Lower lobe of right lung (tissue), 2 donors: ENCODE measurements around the gene FGFR2. TPM values are rescaled to one million over a fixed set of nuclear protein-coding genes. Genes with fewer than 3 reads are reported as not detected.

Source experiments
- ATAC-seq, 2 donors: fragments of 200-7000 bp; cut with Tn5 transposase; one replicate each; pipeline ENCODE4 v1.9.1; 2020 to 2022; ENCODE audit warnings: mild to moderate bottlenecking in 2 of 2, moderate library complexity in 2 of 2
- DNase-seq: peaks from one replicate; pipeline ENCODE4 v3.0.0-alpha.2; 2020
- H3K27ac ChIP-seq: fragments of 200-600 bp; one replicate; pipeline ENCODE4 v1.8.0; 2022
- H3K27me3 ChIP-seq: fragments of 200-600 bp; one replicate; pipeline ENCODE4 v1.8.0; 2022; ENCODE audit warnings: low read depth
- H3K36me3 ChIP-seq: fragments of 200-600 bp; one replicate; pipeline ENCODE4 v1.8.0; 2022; ENCODE audit warnings: mild to moderate bottlenecking
- H3K4me1 ChIP-seq: fragments of 200-600 bp; one replicate; pipeline ENCODE4 v1.8.0; 2022
- H3K4me3 ChIP-seq: fragments of 200-600 bp; one replicate; pipeline ENCODE4 v1.8.0; 2022; ENCODE audit warnings: mild to moderate bottlenecking
- H3K9me3 ChIP-seq: fragments of 200-600 bp; one replicate; pipeline ENCODE4 v1.8.0; 2022
- CTCF ChIP-seq: fragments of 200-600 bp; IDR thresholded peaks from one replicate; pipeline ENCODE4 v1.8.0; 2022; ENCODE audit warnings: antibody characterized with exemption, mild to moderate bottlenecking
- intact Hi-C: fragments of 100-400 bp; cut with DNase I; formaldehyde crosslinking; loops from one replicate; pipeline ENCODE4 v1.11.0; 2022
- total RNA-seq: library from RNA; stranded (reverse); fragmentation: NEBNext Ultra II Directional; extraction: Animal tissue kit (Norgen Biotek cat#: 25700); gene quantifications from one replicate; pipeline ENCODE4 v1.2.1, GENCODE V29; 2021
- donor health status: DM: no; HTN: yes; CAD: no; lungs with severe emphysema.

Gene FGFR2
- total RNA-seq, 1 donor from 2014 or later, result 59.2 TPM

- no peak for ATAC-seq
- no peak for DNase-seq
- H3K27me3 ChIP-seq, result no peaks in the 10 kb centered on the region
- no peak overlapping the region for H3K4me3 ChIP-seq
- intact Hi-C loops, result no loop called here
- no peak for TF ChIP-seq CTCF
- H3K4me1 ChIP-seq, result no peaks in the 10 kb centered on the region
- H3K27ac ChIP-seq, result no peak overlapping the region
- H3K36me3 ChIP-seq, result no peaks in the 10 kb centered on the region
- no peaks in the 10 kb centered on the region for H3K9me3 ChIP-seq
Measured at GRCh38 chr10:121627876-121628581, 29.8 kb upstream of the FGFR2 start.

GRCh38 chr10:121624836-121625486, 26.7 kb upstream of the FGFR2 start:
- no peak for TF ChIP-seq CTCF
- intact Hi-C loops, result no loop called here
- Histone ChIP-seq H3K27ac (no peak overlapping the region), H3K36me3 (no peaks in the 10 kb centered on the region), H3K4me1 (no peaks in the 10 kb centered on the region), H3K4me3 (no peak overlapping the region), H3K27me3 (no peaks in the 10 kb centered on the region), H3K9me3 (no peaks in the 10 kb centered on the region)
- DNase-seq (no peak), ATAC-seq (no peak)

- Histone ChIP-seq H3K27ac (no peak overlapping the region), H3K4me3 (no peak overlapping the region), H3K27me3 (no peaks in the 10 kb centered on the region), H3K9me3 (peaks cover 5% of the 10 kb centered on the region), H3K4me1 (no peaks in the 10 kb centered on the region), H3K36me3 (no peaks in the 10 kb centered on the region)
- no peak for DNase-seq
- intact Hi-C loops, result no loop called here
- no peak for ATAC-seq
- no peak for TF ChIP-seq CTCF
Measured at GRCh38 chr10:121618906-121619305, 20.7 kb upstream of the FGFR2 start.

GRCh38 chr10:121617176-121617575, 18.9 kb upstream of the FGFR2 start:
- H3K9me3 ChIP-seq, result peaks cover 5% of the 10 kb centered on the region
- no peaks in the 10 kb centered on the region for H3K27me3 ChIP-seq
- no peak for TF ChIP-seq CTCF
- no peak overlapping the region for H3K27ac ChIP-seq
- H3K4me3 ChIP-seq, result no peak overlapping the region
- ATAC-seq (no peak), DNase-seq (no peak)
- intact Hi-C loops, result no loop called here
- H3K36me3 ChIP-seq, result no peaks in the 10 kb centered on the region
- no peaks in the 10 kb centered on the region for H3K4me1 ChIP-seq

GRCh38 chr10:121616291-121616690, 18.0 kb upstream of the FGFR2 start:
- Histone ChIP-seq H3K9me3 (peaks cover 5% of the 10 kb centered on the region), H3K4me1 (no peaks in the 10 kb centered on the region), H3K27ac (no peak overlapping the region), H3K4me3 (no peak overlapping the region), H3K27me3 (no peaks in the 10 kb centered on the region), H3K36me3 (no peaks in the 10 kb centered on the region)
- no peak for ATAC-seq
- intact Hi-C loops, result no loop called here
- DNase-seq, result no peak
- TF ChIP-seq CTCF, result no peak
